ENCODE data around the gene LRRC25. TPM values are rescaled to one million over a fixed set of nuclear protein-coding genes. Genes with fewer than 3 reads are reported as not detected.

The LRRC25 gene
- total RNA-seq, 1 experiment from 2014 or later = not detected

- ChIA-PET CTCF (interaction anchor here (0.6 to 0.7 kb wide), 2 partner anchors 90 to 139 kb away, joined by 3 read pairs; no protein-coding TSS in a partner anchor), POLR2A (ENCODE audit: unreplicated experiment) (no interaction called here)
- Histone ChIP-seq H2AFZ (ENCODE audit: low read length) (peak overlapping the region; percentile 91), H3K27ac (ENCODE audit: low read length) (no peak overlapping the region), H3K36me3 (ENCODE audit: low read depth, low read length) (no peaks in the 10 kb centered on the region), H3K9me2 (replicated peaks; ENCODE audit: low read length) (no peaks in the 10 kb centered on the region), H3K79me2 (ENCODE audit: low read length) (peaks cover 41% of the 10 kb centered on the region), H3K27me3 (ENCODE audit: low read length) (no peaks in the 10 kb centered on the region), H3K4me3 (ENCODE audit: low read length) (peak overlapping the region; percentile 91), H4K20me1 (ENCODE audit: low read length) (peaks cover 7% of the 10 kb centered on the region; the same call in 1 of the 2 replicates), H3F3A (ENCODE audit: low read length, unreplicated experiment) (no peaks in the 10 kb centered on the region), H3K4me1 (ENCODE audit: insufficient read depth, low read length) (peaks cover 37% of the 10 kb centered on the region), H3K9ac (ENCODE audit: low read length) (no peak overlapping the region; the same call in 1 of the 2 replicates), H3K9me3 (ENCODE audit: low read length) (no peaks in the 10 kb centered on the region), H3K4me2 (ENCODE audit: low read length) (peak overlapping the region; percentile 99)
- TF ChIP-seq EZH2phosphoT487 (IDR thresholded peaks at IDR 0.05; ENCODE audit: borderline replicate concordance, low read length) = no peak
- TF ChIP-seq CTCF (conservative IDR thresholded peaks at IDR 0.05; ENCODE audit: low read depth, low read length) = no peak
- no peak for TF ChIP-seq EZH2 (IDR thresholded peaks at IDR 0.05; ENCODE audit: low read length, unreplicated experiment)
- ATAC-seq (peak; percentile 6), DNase-seq (no peak)
- no TSS peak for BruUV-seq (replicated peaks)
- intact Hi-C loops (cut with micrococcal nuclease) = loop anchor here (1.0 to 10.0 kb wide), 3 partner anchors 41 to 214 kb away; partner anchors contain the start of genes IQCN and RAB3A
Observed at GRCh38 chr19:18418483-18419194, 21.2 kb upstream of the LRRC25 start.

GRCh38 chr19:18418029-18418482, 20.6 kb upstream of the LRRC25 start:
- H3K9ac ChIP-seq (ENCODE audit: low read length) = peak overlapping the region; percentile 58; the same call in 1 of the 2 replicates
- no peaks in the 10 kb centered on the region for H3F3A ChIP-seq (ENCODE audit: low read length, unreplicated experiment)
- peaks cover 6% of the 10 kb centered on the region; the same call in 1 of the 2 replicates for H4K20me1 ChIP-seq (ENCODE audit: low read length)
- intact Hi-C loops (cut with micrococcal nuclease) = loop anchor here (10.0 kb wide), 2 partner anchors 143 to 213 kb away; partner anchors contain the start of genes IQCN and RAB3A
- H3K4me1 ChIP-seq (ENCODE audit: insufficient read depth, low read length) = peaks cover 37% of the 10 kb centered on the region
- no peak for DNase-seq
- H3K4me3 ChIP-seq (ENCODE audit: low read length) = peak overlapping the region; percentile 58; the same call in 1 of the 2 replicates
- POLR2A ChIA-PET (ENCODE audit: unreplicated experiment) = no interaction called here
- H3K9me2 ChIP-seq (replicated peaks; ENCODE audit: low read length) = no peaks in the 10 kb centered on the region
- H3K4me2 ChIP-seq (ENCODE audit: low read length) = peak overlapping the region; percentile 99
- no peak; the same call in 1 of the 2 replicates for ATAC-seq
- H3K27ac ChIP-seq (ENCODE audit: low read length) = no peak overlapping the region
- peaks cover 35% of the 10 kb centered on the region for H3K79me2 ChIP-seq (ENCODE audit: low read length)
- CTCF ChIA-PET = interaction anchor here (0.6 kb wide), 1 partner anchor 89 kb away, joined by 3 read pairs; no protein-coding TSS in a partner anchor
- H3K36me3 ChIP-seq (ENCODE audit: low read depth, low read length) = no peaks in the 10 kb centered on the region
- peak overlapping the region; percentile 80 for H2AFZ ChIP-seq (ENCODE audit: low read length)
- H3K9me3 ChIP-seq (ENCODE audit: low read length) = no peaks in the 10 kb centered on the region
- TF ChIP-seq EZH2 (IDR thresholded peaks at IDR 0.05; ENCODE audit: low read length, unreplicated experiment) (no peak), EZH2phosphoT487 (IDR thresholded peaks at IDR 0.05; ENCODE audit: borderline replicate concordance, low read length) (no peak), CTCF (conservative IDR thresholded peaks at IDR 0.05; ENCODE audit: low read depth, low read length) (no peak)
- BruUV-seq (replicated peaks) = TSS peak; percentile 19
- no peaks in the 10 kb centered on the region for H3K27me3 ChIP-seq (ENCODE audit: low read length)
